Skin epidermis (tissue), 12 donors: Measurements from ENCODE around the gene GPC1.

ENCODE experiments used
- H3K27ac ChIP-seq, 21 experiments: fragments of 200-600 bp; sonication (generic) in 11 of 21; one replicate each; pipeline ENCODE4 v1.5.0; 2020; ENCODE audit warnings: mild to moderate bottlenecking in 3 of 21, inconsistent platforms in 2 of 21, moderate library complexity in 2 of 21
- H3K4me3 ChIP-seq, 7 experiments: fragments of 200-600 bp; sonication (generic) in 2 of 7; one replicate each; pipeline ENCODE4 v1.5.0; 2020; ENCODE audit warnings: inconsistent platforms in 2 of 7, mild to moderate bottlenecking in 2 of 7, moderate library complexity in 1 of 7

The GPC1 gene

GRCh38 chr2:240462073-240462706 lies 26.7 kb downstream of the GPC1 start:
- no peak overlapping the region for H3K4me3 ChIP-seq
- no peak overlapping the region for H3K27ac ChIP-seq

- H3K4me3 ChIP-seq, result no peak overlapping the region
- H3K27ac ChIP-seq, result no peak overlapping the region
Observed at GRCh38 chr2:240462707-240463273, 27.3 kb downstream of the GPC1 start.

GRCh38 chr2:240463274-240463865 lies 27.9 kb downstream of the GPC1 start:
- H3K27ac ChIP-seq, result no peak overlapping the region
- H3K4me3 ChIP-seq, result no peak overlapping the region

- Histone ChIP-seq H3K4me3 (no peak overlapping the region), H3K27ac (no peak overlapping the region)
Observed at GRCh38 chr2:240463866-240464481, 28.5 kb downstream of the GPC1 start.

DNA sequence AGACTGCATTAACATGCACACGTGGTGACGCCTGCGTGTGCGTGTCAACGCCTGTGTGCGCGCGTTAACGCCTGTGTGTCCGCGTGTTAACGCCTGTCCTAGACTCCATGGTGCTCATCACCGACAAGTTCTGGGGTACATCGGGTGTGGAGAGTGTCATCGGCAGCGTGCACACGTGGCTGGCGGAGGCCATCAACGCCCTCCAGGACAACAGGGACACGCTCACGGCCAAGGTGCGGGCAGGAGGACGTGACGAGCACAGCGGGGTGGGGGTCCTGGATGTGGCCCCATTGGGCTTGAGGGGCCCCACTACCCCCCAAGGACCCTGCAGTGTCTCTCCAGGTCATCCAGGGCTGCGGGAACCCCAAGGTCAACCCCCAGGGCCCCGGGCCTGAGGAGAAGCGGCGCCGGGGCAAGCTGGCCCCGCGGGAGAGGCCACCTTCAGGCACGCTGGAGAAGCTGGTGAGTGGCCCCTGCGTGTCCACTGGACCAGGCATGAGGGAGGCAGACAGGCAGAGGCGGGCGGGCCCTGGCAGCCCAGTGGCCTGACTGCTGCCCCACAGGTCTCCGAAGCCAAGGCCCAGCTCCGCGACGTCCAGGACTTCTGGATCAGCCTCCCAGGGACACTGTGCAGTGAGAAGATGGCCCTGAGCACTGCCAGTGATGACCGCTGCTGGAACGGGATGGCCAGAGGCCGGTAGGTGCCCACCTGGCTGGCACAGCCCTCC lies 29.2 kb downstream of the GPC1 start:
- no peak overlapping the region for H3K4me3 ChIP-seq
- no peak overlapping the region for H3K27ac ChIP-seq

DNA sequence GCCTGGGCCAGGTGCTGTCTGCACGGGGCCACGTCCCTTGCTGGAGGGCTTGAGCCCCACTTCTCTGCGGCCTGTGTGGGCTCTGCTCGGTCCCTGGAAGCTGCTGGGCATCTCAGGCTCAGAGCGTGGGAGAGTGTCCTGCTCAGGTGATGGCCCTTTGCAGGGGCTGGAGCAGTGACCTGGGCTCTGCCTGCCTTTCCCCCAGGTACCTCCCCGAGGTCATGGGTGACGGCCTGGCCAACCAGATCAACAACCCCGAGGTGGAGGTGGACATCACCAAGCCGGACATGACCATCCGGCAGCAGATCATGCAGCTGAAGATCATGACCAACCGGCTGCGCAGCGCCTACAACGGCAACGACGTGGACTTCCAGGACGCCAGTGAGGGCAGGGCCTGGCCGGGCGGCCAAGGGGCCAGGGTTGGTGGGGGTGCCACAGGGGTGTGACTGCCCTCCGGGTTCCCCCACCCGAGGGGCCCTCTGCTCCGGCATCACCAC lies 29.9 kb downstream of the GPC1 start:
- no peak overlapping the region for H3K27ac ChIP-seq

GRCh38 chr2:240465765-240466578 lies 30.5 kb downstream of the GPC1 start:
- Histone ChIP-seq H3K27ac (no peak overlapping the region), H3K4me3 (no peak overlapping the region)

More for the DNA sequence above, 29.9 kb downstream of the GPC1 start:
- H3K4me3 ChIP-seq, result no peak overlapping the region

- Histone ChIP-seq H3K27ac (no peak overlapping the region), H3K4me3 (no peak overlapping the region)
Observed at GRCh38 chr2:240466579-240467148, 31.2 kb downstream of the GPC1 start.

GRCh38 chr2:240467149-240467642 lies 31.7 kb downstream of the GPC1 start:
- no peak overlapping the region for H3K27ac ChIP-seq
- no peak overlapping the region for H3K4me3 ChIP-seq

GRCh38 chr2:240467659-240468302 lies 32.3 kb downstream of the GPC1 start:
- H3K27ac ChIP-seq, result no peak overlapping the region

GRCh38 chr2:240468303-240469238 lies 33.1 kb downstream of the GPC1 start:
- H3K27ac ChIP-seq, result no peak overlapping the region

More at GRCh38 chr2:240467659-240468302, 32.3 kb downstream of the GPC1 start:
- no peak overlapping the region for H3K4me3 ChIP-seq

GRCh38 chr2:240469239-240469636 lies 33.8 kb downstream of the GPC1 start:
- Histone ChIP-seq H3K27ac (no peak overlapping the region), H3K4me3 (no peak overlapping the region)

More at GRCh38 chr2:240468303-240469238, 33.1 kb downstream of the GPC1 start:
- no peak overlapping the region for H3K4me3 ChIP-seq

- no peak overlapping the region for H3K27ac ChIP-seq
- no peak overlapping the region for H3K4me3 ChIP-seq
Observed at GRCh38 chr2:240469740-240470139, 34.3 kb downstream of the GPC1 start.

GRCh38 chr2:240472078-240472790 lies 36.8 kb downstream of the GPC1 start:
- H3K4me3 ChIP-seq, result no peak overlapping the region
- no peak overlapping the region for H3K27ac ChIP-seq

DNA sequence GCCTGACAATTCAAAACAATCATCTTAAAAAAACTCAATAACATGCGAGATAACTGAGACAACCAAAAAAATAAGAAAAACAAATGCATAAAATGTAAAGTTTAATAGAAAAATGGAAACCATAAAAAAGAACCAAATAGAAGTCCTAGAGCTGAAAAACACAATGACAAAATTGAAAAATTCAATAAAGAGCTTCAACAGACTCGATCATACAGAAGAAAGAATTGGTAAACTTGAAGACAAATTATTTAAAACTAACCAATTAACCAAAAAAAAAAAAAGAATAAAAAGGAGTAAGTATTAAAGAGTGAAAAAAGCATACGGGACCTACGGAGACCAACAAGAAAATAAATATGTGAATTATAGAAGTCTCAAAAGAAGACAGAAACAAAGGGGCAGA lies 37.7 kb downstream of the GPC1 start:
- no peak overlapping the region for H3K27ac ChIP-seq
- no peak overlapping the region for H3K4me3 ChIP-seq

- Histone ChIP-seq H3K27ac (no peak overlapping the region), H3K4me3 (no peak overlapping the region)
Observed at GRCh38 chr2:240477916-240478315, 42.5 kb downstream of the GPC1 start.
